HG02943 (cell line): ENCODE results near the gene TIMM29.

Experiments
- ATAC-seq: cut with Tn5 transposase; IDR thresholded peaks from one replicate; pipeline ENCODE4 v1.9.1; 2021; ENCODE audit warnings: mild to moderate bottlenecking, low read depth, moderate library complexity; ENCODE audit not compliant: unreplicated experiment

Gene TIMM29

DNA sequence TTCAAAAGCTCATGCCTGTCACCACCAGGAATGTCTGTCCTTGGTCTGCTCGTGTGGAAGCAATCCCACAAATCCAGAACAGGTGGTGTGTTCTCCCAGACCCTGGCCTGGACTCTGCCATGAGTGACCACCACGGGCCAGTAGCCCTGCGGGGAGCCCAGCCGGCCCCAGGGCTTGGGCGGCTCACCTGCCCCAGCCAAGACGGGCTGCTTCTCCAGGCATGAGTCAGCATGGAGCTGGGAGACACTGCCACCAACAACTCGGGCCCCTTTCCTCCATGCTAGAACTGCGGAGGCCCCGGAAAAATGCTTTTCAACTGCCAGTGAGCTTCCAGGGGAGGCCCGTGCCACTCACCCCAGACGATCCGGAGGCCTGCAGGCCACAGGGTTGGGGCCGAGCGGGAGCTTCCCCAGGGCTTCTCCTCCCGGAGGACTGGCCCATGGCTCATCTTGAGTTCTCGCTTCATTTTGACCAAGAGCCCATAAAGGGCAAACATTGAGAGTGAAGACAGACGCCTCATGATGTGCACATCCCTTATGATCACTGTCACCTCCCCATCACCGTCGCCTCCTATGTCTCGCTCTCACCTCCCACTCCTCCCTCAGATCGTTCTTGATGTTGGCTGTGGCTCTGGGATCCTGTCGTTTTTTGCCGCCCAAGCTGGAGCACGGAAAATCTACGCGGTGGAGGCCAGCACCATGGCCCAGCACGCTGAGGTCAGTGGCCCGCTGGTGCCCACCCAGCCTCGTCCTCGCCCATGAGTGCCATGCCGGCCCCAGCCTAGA is 16.8 kb upstream of the TIMM29 start:
- no peak for ATAC-seq

DNA sequence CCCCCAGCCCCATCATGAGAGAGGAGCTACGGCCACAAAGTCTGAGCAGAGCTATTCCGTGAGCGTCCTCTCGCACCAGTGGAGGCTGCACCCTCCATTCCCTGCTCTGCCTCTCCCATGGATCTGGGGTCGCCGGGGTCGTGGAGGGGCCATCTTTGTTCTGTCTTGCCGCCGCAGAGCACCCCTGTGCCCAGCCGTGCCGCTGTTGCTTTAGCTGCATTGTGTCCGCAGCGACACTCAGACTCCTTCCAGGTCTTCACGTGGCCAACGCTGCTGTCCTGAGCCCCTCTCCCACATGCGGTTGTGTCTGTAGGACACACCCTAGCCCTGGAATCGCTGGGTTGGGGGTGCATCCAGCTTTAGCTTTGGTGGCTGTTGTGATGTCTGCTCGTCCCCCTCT is 16.0 kb upstream of the TIMM29 start:
- ATAC-seq, result no peak

DNA sequence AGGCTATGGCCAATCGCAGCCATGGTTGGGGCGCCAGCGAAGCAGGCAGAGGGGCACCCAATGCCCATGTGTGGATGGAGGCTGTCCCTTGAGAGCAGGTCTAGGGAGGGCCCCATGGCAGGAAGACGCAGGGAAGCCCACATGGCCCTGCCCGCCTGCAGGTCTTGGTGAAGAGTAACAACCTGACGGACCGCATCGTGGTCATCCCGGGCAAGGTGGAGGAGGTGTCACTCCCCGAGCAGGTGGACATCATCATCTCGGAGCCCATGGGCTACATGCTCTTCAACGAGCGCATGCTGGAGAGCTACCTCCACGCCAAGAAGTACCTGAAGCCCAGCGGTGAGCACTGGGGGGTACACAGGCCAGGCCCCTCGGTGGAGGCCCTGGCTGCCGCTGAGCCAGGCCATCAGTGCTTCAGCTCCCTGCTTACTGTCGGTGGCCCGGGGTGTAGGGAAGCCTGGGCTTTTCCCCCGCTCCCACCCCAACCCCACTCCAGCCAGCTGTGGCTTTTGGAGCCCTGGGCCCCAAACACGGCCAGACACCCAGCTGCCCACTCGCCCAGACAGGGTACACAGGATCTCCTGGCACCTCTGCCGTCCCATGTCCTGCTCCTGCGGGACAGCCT is 14.8 kb upstream of the TIMM29 start:
- no peak for ATAC-seq

DNA sequence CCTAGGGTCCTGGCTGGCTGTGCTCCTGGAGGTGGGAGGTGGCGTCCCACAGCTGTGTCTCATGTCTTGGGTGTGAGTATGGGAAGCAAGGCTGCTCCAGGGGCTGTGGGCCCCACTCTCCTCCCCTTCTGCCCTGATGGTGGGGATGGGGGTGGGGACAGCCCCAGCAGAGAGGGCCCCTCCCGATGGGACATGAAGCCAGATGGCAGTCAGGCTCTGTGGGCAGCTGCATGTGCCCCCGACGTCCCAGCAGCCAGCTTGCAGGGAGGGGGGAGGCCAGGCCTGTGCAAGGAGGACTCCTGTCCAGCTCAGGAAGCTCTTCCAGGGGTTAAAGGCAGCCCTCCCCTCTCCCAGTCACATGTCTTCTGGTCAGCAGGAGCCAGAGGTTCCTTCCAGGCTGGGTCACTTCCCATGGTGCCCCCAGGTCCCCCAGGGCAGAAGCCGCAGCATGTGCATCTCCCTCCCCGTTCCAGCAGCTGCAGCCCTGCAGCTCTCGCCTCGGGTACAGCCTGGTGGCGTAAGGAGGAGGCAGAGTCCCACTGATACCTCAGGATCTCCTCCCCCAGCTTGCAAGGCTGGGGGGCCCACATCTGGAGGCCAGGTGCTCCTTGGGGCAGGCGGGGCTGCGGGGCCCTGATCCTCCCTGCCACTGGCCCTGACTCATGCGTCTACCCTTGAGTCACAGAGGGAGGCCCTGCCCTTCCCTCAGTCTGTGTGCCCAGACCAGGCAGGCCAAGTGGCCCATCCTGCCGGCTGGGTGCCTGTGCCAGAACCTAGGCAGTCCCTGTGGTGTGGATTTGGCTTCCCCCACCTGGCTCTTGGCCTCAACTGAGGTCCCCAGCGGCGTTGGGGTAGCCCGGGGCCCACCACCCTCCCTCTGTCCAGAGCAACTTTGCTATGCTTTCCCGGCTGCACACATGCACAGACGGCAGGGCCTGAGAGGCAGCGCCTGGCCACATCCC is 13.2 kb upstream of the TIMM29 start:
- ATAC-seq, result no peak

DNA sequence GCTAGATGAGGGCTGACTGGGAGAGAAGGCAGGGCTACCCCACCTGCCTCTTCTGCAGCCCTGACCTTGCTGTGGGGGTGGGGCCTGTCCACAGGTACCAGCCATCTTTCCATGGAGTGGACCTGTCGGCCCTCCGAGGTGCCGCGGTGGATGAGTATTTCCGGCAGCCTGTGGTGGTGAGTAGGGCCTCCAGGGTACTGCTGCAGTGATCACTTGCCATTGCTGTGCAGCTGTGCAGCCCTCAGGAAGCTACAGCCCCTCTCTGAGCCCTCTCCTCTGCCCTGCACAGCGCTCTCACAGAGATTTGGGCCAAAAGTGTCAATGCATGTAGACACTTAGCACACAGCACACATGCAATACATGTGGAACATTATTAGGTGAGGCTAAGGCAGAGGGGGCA is 12.0 kb upstream of the TIMM29 start:
- no peak for ATAC-seq

DNA sequence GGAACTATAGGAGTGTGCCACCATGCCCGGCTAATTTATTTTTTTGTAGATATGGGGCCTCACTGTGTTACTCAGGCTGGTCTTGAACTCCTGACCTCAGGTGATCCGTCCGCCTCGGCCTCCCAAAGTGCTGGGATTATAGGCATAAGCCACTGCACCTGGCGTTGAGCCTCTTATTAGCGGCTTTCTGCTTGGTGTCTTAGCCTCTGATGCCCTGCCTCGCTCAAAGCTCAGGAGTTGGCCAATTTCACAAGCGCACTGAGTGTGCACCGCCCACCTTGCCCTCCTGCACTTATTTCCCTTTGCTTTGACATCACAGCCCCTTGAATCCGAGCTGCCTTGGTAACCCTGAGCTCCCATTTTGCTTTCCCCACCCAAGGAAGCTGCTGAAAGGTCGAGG is 10.3 kb upstream of the TIMM29 start:
- ATAC-seq, result no peak

DNA sequence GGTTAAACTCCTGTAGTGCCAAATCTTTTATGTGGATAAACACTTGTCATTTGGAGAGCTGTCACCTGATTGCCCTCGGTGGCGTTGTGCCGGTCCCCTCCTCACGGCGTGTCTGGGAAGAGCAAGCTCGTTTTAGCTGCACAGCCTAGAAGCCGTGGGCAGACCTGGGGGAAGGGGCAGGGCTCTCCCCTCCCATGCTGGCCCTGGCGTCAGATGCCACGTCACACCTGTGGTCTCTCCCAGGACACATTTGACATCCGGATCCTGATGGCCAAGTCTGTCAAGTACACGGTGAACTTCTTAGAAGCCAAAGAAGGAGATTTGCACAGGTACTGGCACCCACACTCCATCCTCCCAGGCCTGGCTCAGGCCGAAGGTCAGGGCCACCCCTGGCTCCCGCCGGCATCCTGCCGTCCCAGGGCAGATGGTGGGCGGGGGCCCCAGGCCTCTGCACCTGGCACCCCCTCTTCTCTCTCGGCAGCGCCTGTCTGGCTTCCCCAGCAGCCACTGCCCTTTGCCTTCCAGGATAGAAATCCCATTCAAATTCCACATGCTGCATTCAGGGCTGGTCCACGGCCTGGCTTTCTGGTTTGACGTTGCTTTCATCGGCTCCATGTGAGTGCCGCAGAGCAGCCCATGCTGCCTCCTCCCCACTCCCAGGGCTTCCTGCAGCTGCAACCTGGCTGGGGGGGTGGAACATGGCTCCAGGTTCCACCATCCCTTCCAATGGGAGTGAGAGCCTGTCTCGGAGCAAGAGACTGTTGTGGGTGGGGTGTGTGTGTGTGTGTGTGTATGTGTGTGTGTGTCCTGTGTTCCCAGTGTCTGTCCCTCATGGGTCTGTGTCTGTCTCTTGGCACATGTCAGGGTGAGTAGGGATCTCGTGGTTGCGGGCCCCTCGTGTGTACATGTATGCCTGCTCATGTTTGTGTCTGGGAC is 9.0 kb upstream of the TIMM29 start:
- no peak for ATAC-seq

DNA sequence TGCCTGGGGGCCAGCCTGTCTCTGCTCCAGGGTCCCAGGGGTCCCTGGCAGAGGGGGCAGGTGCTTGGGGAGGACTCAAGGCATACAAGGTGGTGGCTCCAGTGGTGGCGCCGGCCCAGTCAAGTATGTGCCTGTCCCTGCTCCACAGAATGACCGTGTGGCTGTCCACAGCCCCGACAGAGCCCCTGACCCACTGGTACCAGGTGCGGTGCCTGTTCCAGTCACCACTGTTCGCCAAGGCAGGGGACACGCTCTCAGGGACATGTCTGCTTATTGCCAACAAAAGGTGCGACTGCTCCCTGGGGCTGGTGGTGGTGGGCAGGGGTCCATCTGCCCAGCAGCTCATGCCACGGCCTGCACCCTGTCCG is 8.3 kb upstream of the TIMM29 start:
- no peak for ATAC-seq

DNA sequence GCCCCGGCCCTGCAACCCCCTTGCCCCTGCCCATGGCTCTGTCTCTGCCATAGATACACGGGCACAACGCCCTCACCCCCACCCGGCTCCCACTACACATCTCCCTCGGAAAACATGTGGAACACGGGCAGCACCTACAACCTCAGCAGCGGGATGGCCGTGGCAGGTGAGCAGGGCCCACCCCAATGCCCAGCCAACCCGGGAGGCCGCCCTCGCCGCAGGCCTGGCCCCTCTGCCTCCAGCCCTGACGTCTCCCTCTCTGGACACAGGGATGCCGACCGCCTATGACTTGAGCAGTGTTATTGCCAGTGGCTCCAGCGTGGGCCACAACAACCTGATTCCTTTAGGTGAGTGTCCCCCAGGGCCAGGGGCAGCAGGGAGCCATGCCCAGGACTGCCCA is 7.8 kb upstream of the TIMM29 start:
- no peak for ATAC-seq

DNA sequence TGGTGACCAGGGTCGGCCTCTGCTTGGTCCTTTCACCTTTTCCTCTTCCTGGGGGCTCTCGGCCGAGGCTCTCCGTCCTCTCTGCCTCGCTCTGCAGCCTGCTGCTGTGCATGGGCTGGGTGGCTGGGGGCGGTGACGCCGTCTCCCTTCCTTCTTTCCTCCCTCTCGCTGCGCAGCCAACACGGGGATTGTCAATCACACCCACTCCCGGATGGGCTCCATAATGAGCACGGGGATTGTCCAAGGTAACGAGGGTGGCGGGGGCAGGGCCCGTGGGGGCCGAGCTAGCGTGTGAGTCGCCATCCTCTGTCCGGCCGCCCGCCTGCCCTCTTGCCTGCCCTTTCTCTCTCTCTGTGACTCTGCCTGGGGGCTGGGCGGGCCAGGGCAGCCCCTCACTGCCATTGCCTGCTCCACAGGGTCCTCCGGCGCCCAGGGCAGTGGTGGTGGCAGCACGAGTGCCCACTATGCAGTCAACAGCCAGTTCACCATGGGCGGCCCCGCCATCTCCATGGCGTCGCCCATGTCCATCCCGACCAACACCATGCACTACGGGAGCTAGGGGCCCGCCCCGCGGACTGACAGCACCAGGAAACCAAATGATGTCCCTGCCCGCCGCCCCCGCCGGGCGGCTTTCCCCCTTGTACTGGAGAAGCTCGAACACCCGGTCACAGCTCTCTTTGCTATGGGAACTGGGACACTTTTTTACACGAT is 7.3 kb upstream of the TIMM29 start:
- no peak for ATAC-seq

DNA sequence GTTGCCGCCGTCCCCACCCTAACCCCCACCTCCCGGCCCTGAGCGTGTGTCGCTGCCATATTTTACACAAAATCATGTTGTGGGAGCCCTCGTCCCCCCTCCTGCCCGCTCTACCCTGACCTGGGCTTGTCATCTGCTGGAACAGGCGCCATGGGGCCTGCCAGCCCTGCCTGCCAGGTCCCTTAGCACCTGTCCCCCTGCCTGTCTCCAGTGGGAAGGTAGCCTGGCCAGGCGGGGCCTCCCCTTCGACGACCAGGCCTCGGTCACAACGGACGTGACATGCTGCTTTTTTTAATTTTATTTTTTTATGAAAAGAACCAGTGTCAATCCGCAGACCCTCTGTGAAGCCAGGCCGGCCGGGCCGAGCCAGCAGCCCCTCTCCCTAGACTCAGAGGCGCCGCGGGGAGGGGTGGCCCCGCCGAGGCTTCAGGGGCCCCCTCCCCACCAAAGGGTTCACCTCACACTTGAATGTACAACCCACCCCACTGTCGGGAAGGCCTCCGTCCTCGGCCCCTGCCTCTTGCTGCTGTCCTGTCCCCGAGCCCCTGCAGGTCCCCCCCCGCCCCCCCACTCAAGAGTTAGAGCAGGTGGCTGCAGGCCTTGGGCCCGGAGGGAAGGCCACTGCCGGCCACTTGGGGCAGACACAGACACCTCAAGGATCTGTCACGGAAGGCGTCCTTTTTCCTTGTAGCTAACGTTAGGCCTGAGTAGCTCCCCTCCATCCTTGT is 6.5 kb upstream of the TIMM29 start:
- no peak for ATAC-seq

DNA sequence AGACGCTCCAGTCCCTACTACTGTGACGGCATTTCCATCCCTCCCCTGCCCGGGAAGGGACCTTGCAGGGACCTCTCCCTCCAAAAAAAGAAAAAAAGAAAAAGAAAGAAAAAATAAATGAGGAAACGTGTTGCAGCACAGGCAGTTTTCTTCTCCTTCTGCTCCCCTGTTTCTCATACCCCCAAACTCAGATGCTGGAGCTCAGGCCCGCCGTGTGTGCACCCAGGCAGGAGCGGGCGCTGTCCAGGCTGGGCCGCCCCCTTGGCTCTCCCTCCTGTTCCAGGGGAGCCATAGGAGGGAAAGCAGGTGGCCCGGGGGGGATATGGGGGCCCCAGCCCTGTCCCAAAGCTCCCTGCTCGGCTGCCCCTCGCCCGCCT is 6.0 kb upstream of the TIMM29 start:
- ATAC-seq, result no peak

DNA sequence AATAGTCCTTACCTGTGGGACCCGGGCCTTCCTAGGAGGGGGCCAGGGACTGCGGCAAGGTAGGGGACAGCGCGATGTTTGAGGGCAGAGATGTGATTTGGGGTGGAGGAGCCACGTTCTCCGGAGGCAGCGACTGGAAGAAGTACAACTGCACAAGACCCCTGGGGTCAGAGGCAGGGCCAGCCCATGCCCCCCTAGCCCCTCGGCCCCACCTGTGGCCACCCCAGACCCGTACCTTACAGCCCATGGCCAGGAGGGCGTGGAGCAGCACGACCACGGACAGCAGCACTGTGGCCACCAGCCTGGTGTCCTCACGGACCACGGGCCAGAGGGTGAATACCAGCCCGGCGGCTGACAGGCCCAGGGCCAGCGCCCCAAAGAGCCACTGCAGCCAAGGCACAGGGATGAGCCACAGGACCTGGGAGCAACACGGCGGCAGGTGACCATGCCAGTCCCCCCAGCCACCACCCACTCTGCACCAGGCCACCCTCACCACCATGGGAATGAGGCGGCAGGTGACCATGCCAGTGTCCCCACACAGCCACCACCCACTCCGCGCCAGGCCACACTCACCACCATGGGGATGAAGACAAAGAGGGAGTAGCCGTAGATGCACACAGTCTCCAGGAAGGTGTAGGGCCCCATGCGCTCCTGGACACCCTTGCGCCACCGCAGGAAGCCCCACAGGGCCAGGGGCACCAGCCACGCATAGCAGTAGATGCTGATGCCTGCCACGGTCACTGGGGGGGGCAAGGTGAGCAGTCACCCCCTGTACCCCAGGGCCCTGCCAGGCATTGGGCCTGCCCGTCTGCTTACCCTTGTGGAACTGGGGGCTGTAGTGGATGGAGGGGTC is 5.1 kb upstream of the TIMM29 start:
- ATAC-seq, result no peak

DNA sequence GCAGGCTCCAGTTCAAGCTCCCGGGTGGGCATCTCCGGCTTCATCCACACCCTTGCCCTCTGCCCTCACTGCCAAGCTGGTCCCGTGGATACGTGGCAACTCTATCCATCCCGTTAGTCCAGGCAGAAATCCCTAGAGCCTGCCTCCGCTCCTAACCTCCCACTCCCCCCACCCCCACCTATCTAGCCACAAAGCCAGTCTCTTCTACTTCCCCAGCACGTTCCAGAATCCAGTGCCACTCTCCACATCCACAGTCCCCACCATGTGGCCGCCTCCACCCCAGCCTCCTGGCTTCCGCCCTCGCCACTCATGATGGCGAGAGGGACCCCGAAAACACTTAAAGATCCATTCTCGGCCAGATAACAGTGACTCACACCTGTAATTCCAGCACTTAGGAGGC is 4.0 kb upstream of the TIMM29 start:
- ATAC-seq, result no peak

DNA sequence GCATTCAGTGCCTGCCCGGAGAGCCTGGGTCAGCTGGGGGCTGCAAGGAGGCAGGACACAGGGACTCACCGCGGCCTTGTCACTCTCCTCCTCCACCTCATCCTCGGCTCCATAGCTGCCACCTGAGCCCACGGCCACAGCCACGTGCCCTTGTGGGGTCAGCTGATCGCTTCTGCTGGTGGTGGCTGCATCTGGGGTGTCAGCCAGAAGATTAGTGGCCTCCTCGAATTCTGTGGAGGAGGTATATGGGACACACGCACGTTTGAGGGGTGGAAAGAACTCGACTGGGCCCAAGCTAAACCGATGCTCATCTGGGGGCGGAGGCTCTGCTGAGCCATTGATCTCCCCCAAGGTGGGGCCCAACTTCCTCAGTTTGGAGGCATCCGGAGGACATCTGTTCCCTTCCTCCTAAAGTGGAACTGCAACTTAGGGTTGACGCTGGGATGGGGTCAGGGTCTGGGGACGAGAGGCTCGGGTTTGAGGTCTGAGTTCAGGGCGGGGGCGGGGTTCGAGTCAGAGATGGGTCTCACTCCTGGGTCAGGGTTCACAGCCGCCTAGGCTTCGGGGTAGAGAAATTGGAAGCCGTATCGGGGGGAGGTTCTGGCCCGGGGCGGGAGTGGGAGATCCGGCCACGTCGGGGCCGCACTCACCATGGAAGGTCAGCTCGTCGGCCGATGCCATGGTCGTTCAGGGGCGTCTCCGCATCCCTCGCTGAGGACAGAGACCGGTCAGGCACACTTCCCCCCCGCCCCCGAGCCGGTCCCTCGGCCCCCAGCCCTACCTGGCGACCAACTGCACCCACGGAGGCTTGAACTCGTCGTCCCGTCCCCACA is 665 bp upstream of the TIMM29 start:
- ATAC-seq, result no peak

DNA sequence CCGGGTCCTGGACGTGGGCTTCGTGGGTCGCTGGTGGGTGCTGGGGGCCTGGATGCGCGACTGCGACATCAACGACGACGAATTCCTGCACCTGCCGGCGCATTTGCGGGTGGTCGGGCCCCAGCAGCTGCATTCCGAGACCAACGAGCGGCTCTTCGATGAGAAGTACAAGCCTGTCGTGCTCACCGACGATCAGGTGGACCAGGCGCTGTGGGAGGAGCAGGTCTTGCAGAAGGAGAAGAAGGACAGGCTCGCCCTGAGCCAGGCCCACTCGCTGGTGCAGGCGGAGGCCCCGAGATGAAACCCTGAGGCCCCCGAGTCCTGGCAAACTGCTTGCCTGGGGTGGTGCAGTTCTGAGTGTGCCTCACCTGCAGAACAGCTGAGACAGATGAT is 787 bp downstream of the TIMM29 start:
- ATAC-seq, result no peak

DNA sequence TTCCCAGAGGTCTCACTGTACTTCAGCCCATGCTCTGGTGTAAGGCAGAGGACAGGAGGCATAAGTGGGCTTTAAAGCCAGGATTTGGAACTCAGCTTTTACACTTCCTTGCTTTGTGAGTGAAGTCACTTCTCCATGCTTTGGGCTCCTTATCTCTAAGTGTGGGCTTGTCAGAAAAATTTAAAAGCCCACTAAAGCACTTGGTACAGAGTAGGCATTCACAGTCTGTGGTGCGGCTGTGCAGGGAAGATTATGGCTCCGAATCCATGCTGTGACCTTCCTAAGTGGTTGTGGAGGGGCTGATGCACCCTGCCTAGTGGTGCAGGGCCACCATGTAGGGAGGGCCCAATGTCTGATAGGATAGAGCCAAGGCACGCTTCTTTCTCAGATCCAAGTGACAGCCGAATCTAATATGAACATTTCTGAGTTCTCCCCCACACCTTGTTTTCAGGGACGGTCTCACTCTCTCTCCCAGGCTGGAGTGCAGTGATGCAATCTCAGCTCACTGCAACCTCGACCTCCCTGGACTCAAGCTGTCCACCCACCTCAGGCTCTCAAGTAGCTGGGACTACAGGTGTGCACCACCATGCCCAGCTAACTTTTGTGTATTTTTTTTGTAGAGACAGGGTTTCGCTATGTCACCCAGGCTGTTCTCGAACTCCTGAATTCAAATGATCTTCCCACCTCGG is 6.9 kb downstream of the TIMM29 start:
- ATAC-seq, result no peak
